GM13977 (cell line): ENCODE data around the gene NDUFS1.
"Not testable (repeated sequence)": the region's sequence is repeated elsewhere in the genome, so short reads cannot be mapped to it uniquely, and the experiment has no call there.

ENCODE experiments used
- DNase-seq: peaks from one replicate; pipeline ENCODE4 v3.0.0; 2012; ENCODE audit warnings: low spot score
- in situ Hi-C: fragments of 300-500 bp; cut with MboI; formaldehyde crosslinking; loops from one replicate; pipeline ENCODE4 v1.12.0; 2022; ENCODE audit warnings: low sequenced_read_pairs, low pct_unique_long_range_greater_than_20kb, mixed read lengths, inconsistent platforms; ENCODE audit not compliant: unreplicated experiment
- TF ChIP-seq, protein P1 (sequence below): IDR thresholded peaks from 2 replicates; pipeline ENCODE4 v1.5.1; 2012; ENCODE audit warnings: mild to moderate bottlenecking, control low read depth; ENCODE audit not compliant: insufficient read depth; ENCODE audit errors: extremely low read depth, missing control alignments

NDUFS1 gene

GRCh38 chr2:206079699-206080465, 79.4 kb downstream of the NDUFS1 start:
- no peak for DNase-seq
- in situ Hi-C loops: no loop called here
- TF ChIP-seq, protein P1, sequence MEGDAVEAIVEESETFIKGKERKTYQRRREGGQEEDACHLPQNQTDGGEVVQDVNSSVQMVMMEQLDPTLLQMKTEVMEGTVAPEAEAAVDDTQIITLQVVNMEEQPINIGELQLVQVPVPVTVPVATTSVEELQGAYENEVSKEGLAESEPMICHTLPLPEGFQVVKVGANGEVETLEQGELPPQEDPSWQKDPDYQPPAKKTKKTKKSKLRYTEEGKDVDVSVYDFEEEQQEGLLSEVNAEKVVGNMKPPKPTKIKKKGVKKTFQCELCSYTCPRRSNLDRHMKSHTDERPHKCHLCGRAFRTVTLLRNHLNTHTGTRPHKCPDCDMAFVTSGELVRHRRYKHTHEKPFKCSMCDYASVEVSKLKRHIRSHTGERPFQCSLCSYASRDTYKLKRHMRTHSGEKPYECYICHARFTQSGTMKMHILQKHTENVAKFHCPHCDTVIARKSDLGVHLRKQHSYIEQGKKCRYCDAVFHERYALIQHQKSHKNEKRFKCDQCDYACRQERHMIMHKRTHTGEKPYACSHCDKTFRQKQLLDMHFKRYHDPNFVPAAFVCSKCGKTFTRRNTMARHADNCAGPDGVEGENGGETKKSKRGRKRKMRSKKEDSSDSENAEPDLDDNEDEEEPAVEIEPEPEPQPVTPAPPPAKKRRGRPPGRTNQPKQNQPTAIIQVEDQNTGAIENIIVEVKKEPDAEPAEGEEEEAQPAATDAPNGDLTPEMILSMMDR: no peak

- in situ Hi-C loops: not testable (repeated sequence)
Observed at GRCh38 chr2:206077879-206078278, 81.4 kb downstream of the NDUFS1 start.

DNA sequence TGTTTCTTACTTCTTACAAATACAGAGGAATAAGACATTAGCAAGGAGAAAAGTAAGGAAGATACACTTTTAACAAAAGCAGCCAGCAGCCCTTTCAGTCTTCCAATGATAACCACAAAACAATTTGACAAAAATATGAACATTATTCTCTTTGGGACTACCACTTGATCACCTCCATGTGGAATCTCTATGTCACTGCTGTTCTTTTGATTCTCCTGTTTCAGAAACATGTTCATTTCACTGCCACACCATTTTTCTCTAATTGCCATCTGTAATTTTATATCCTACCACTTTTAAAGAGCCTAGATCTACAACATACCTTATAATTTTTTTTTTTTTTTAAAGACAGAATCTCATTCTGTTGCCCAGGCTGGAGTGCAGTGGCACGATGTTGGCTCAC, 84.1 kb downstream of the NDUFS1 start:
- no peak for DNase-seq
- in situ Hi-C loops: no loop called here
- TF ChIP-seq, protein P1: no peak

More at GRCh38 chr2:206077879-206078278, 81.4 kb downstream of the NDUFS1 start:
- not testable (repeated sequence) for DNase-seq

GRCh38 chr2:206071807-206072206, 87.4 kb downstream of the NDUFS1 start:
- DNase-seq: no peak
- TF ChIP-seq, protein P1: no peak
- in situ Hi-C loops: no loop called here

GRCh38 chr2:206069417-206069816, 89.8 kb downstream of the NDUFS1 start:
- in situ Hi-C loops: no loop called here
- no peak for DNase-seq
- TF ChIP-seq, protein P1: no peak

GRCh38 chr2:206068207-206068606, 91.0 kb downstream of the NDUFS1 start:
- in situ Hi-C loops: no loop called here

More at GRCh38 chr2:206068207-206068606, 91.0 kb downstream of the NDUFS1 start:
- no peak for DNase-seq
- TF ChIP-seq, protein P1: no peak
